ENCODE measurements around the gene BMP2.

DNA sequence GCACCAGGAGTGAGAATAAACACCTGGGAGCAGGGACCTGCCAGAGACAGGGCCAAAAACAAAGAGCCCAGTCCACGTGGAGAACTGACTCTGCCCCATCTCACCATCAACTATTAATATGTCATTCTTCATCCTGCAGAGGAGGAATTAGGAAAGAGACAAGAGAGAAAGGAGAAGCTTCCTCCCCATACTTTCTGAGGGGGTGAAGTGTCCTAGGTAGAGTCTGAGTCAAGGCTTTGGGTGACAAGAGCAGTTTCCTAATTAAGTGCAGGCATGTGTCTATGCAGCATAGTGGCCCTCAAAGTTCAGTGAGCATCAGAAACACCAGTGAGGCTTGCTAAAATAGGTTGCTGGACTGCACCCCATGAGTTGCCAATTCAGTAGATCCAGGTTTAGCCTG lies 40.7 kb upstream of the BMP2 start:
- no peak for TF ChIP-seq POLR2A (IDR thresholded peaks at IDR 0.05; ENCODE audit: low read length)
- no peak for TF ChIP-seq GATA1 (IDR thresholded peaks at IDR 0.05; ENCODE audit: low read depth, low read length)

Data from erythroblast (primary cell).